ENCODE data around the gene NXT2.

NXT2 gene

GRCh38 chrX:109536439-109537323 is at the start of gene NXT2:
Gene NXT2, plus strand, starts transcription at chrX:109536844. Its CDS starts 163 bp downstream, at chrX:109537007.
- TF ChIP-seq CTCF (conservative IDR thresholded peaks at IDR 0.05) (no peak), ZFX (IDR thresholded peaks at IDR 0.05) (no peak)
- H3K27ac ChIP-seq = peak within 1 kb of the TSS; percentile 81

- TF ChIP-seq CTCF (conservative IDR thresholded peaks at IDR 0.05) (no peak), ZFX (IDR thresholded peaks at IDR 0.05) (no peak)
Measured at GRCh38 chrX:109487640-109488039, 49.0 kb upstream of the NXT2 start.

DNA sequence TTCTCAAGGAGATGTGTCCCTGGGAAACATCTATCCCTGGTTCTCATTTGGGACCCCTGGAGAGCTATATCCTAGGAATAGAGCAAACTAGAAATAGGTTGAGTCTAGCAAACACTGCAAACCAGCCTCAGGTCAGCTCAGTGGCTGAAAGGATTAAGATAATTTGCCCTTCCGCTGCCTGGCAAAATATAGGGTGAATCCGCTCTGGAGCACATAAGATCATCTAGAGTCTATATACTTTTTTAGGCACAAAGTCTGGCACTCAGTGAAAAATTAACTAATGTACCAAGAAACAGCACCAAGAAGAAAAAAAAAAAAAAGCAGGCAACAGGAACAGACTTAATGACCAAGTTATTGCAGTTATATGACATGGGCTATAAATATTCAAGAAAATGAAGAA is 47.5 kb upstream of the NXT2 start:
- TF ChIP-seq ZFX (IDR thresholded peaks at IDR 0.05) = no peak
- TF ChIP-seq CTCF (conservative IDR thresholded peaks at IDR 0.05) = no peak
- no peak overlapping the region for H3K27ac ChIP-seq

More at GRCh38 chrX:109487640-109488039, 49.0 kb upstream of the NXT2 start:
- no peak overlapping the region for H3K27ac ChIP-seq

- TF ChIP-seq ZFX (IDR thresholded peaks at IDR 0.05) = no peak
- no peak for TF ChIP-seq CTCF (conservative IDR thresholded peaks at IDR 0.05)
- H3K27ac ChIP-seq = no peak overlapping the region
Measured at GRCh38 chrX:109498434-109498833, 38.2 kb upstream of the NXT2 start.

- no peak for TF ChIP-seq ZFX (IDR thresholded peaks at IDR 0.05)
- TF ChIP-seq CTCF (conservative IDR thresholded peaks at IDR 0.05) = no peak
- H3K27ac ChIP-seq = no peak overlapping the region
Measured at GRCh38 chrX:109501176-109501575, 35.5 kb upstream of the NXT2 start.

DNA sequence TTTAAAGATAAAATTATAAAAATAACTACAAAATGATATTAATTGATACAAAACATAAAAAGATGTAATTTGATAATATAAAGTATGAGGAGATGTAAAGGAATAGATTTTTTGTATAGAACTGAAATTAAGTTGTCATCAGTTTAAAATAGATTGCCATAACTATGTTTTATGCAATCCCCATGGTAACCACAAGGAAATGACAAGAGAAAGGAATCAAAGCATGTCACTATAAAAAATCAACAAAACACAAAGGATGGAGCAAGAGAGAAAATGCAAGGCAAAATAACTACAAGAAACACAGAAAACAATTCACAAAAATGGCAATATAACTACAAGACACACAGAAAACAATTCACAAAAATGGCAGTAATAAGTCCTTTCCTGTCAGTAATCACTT is 27.7 kb upstream of the NXT2 start:
- no peak overlapping the region for H3K27ac ChIP-seq
- TF ChIP-seq CTCF (conservative IDR thresholded peaks at IDR 0.05) = no peak
- TF ChIP-seq ZFX (IDR thresholded peaks at IDR 0.05) = no peak

DNA sequence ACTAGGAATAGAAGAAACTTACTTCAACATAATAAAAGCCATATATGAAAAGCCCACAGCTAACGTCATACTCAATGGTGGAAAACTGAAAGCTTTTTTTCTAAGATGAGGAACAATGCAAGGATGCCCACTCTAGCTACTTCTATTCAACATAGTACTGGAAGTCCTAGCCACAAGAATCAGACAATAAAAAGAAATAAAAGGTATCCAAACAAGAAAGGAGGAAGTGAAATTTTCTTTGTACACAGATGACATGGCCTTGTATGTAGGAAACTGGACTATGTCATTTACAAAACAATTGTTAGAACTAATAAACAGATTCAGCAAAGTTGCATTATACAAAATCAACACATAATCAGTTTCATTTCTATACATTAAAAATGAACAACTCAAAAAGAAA is 25.5 kb upstream of the NXT2 start:
- TF ChIP-seq ZFX (IDR thresholded peaks at IDR 0.05) = no peak
- no peak for TF ChIP-seq CTCF (conservative IDR thresholded peaks at IDR 0.05)
- H3K27ac ChIP-seq = no peak overlapping the region

Measured in C4-2B (cell line).